H1 (cell line): ENCODE results near the gene RPS3. TPM values are rescaled to one million over a fixed set of nuclear protein-coding genes. Genes with fewer than 3 reads are reported as not detected.

ENCODE experiments used
- CHD1 ChIP-seq: IDR thresholded peaks from 2 replicates; pipeline ENCODE4 v1.6.1; 2012; ENCODE audit warnings: low read depth, low read length, improper control_type of control experiment
- CHD2 ChIP-seq: IDR thresholded peaks from 2 replicates; pipeline ENCODE4 v1.6.1; 2012; ENCODE audit warnings: low read length, improper control_type of control experiment
- CHD7 ChIP-seq: fragments of 300-600 bp; sonication (generic); IDR thresholded peaks from 2 replicates; pipeline ENCODE4 v1.7.1; 2012; ENCODE audit warnings: low read length, moderate library complexity, mild to moderate bottlenecking, inconsistent platforms; ENCODE audit not compliant: insufficient replicate concordance
- CREB1 ChIP-seq: IDR thresholded peaks from 2 replicates; pipeline ENCODE4 v1.6.1; 2012; ENCODE audit warnings: inconsistent platforms
- HDAC6 ChIP-seq: IDR thresholded peaks from one replicate; pipeline ENCODE4 v1.7.1; 2012; ENCODE audit warnings: low read depth, mild to moderate bottlenecking, inconsistent platforms, low read length, moderate library complexity
- KDM5A ChIP-seq: fragments of 200-600 bp; IDR thresholded peaks from 2 replicates; pipeline ENCODE4 v1.7.1; 2012; ENCODE audit warnings: mild to moderate bottlenecking, low read length, inconsistent platforms, mixed read lengths
- SAP30 ChIP-seq: fragments of 300-600 bp; sonication (generic); IDR thresholded peaks from 2 replicates; pipeline ENCODE4 v1.7.1; 2012; ENCODE audit warnings: low read length, moderate library complexity, mild to moderate bottlenecking, inconsistent platforms; ENCODE audit not compliant: insufficient read depth, insufficient replicate concordance
- polyA plus RNA-seq, 7 experiments: library from polyadenylated mRNA; depleted of rRNA in 3 of 7; stranded (reverse) in 5 of 7; unstranded in 2 of 7; fragments of >200 nt in 5 of 7; fragments of 200-250 nt in 2 of 7; gene quantifications; 1 replicate in 5 of 7; 2 replicates in 1 of 7; 4 replicates in 1 of 7; pipeline versions ENCODE4 v1.2.1 to v1.2.3, GENCODE V29; 2011 to 2013; ENCODE audit warnings: missing spikeins in 2 of 7, mixed read lengths in 2 of 7
- total RNA-seq: library from RNA; stranded (reverse); fragmentation: NEBNext Ultra II Directional; extraction: Animal tissue kit (Norgen Biotek cat#: 25700); gene quantifications from 2 replicates; pipeline ENCODE4 v1.2.1, GENCODE V29; 2021

RPS3 gene
- total and polyA plus RNA-seq, 2 of the 8 experiments (the other 6 are each of a cell fraction or from before 2014, with no cell fraction given), result 3,813 to 4,194 TPM

GRCh38 chr11:75398906-75399305, 412 bp upstream of the RPS3 start (continued):
- TF ChIP-seq CHD7, result no peak
- no peak for TF ChIP-seq HDAC6
- TF ChIP-seq CHD2, result no peak
- TF ChIP-seq SAP30, result no peak
- no peak for TF ChIP-seq CHD1
- no peak for TF ChIP-seq KDM5A
- TF ChIP-seq CREB1, result no peak
